ENCODE measurements around the gene TAGLN2. TPM values are rescaled to one million over a fixed set of nuclear protein-coding genes. Genes with fewer than 3 reads are reported as not detected.

The TAGLN2 gene
- polyA plus RNA-seq, 2 of the 4 experiments (the other 2 are of a cell fraction): 536 to 811 TPM

DNA sequence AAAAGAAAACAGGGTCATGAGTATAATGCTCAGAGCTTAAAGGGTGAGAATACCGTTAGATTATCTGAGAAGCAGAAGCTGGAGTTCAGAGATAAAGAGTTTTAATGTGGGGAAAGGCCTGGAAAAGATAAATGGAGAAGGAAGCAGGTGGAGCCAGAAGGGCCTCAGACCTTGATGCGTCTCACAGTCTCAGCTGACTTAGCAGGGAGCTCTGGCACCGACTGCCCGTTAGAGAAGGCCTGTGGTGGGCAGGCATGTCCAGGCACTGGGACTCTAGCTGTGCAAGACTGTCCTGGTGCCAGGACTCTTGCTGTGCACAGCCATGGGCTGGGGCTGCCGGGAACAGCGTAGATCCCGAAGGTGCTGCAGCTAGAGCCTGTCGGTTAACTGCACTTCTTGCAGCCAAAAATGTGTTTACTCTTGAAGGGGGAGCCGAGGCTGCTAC lies 32.5 kb upstream of the TAGLN2 start:
- FAIRE-seq (no peak), DNase-seq (ENCODE audit: low read depth in 1 of 2, low spot score in 1 of 2) (no peak), ATAC-seq (no peak; a peak in 1 of 6 replicates)
- POLR2A ChIA-PET: no interaction called here
- H3K9me3 ChIP-seq: no peaks in the 10 kb centered on the region
- no peak overlapping the region for H3K27ac ChIP-seq
- TF ChIP-seq GATA3 (IDR thresholded peaks at IDR 0.05; ENCODE audit: borderline replicate concordance): no peak
- TF ChIP-seq TP53 (CRISPR knock-in tag; IDR thresholded peaks at IDR 0.05): no peak
- TF ChIP-seq EHF (CRISPR knock-in tag; IDR thresholded peaks at IDR 0.05): no peak
- no peak for TF ChIP-seq MYC (IDR thresholded peaks at IDR 0.05; ENCODE audit: borderline replicate concordance, low read length)
- TF ChIP-seq CHD4 (IDR thresholded peaks at IDR 0.05; ENCODE audit: borderline replicate concordance): no peak
- no peak for TF ChIP-seq HOXB5 (CRISPR knock-in tag; IDR thresholded peaks at IDR 0.05)
- TF ChIP-seq FOXS1 (CRISPR knock-in tag; IDR thresholded peaks at IDR 0.05): no peak
- TF ChIP-seq POLR2AphosphoS2 (conservative IDR thresholded peaks at IDR 0.05; ENCODE audit: low read length): no peak
- no peak for TF ChIP-seq ZC3H11A (IDR thresholded peaks at IDR 0.05)
- TF ChIP-seq PHF8 (IDR thresholded peaks at IDR 0.05; ENCODE audit: borderline replicate concordance, low read depth): no peak
- TF ChIP-seq RCOR1 (IDR thresholded peaks at IDR 0.05; ENCODE audit: low read depth, low read length): no peak
- TF ChIP-seq CBX8 (IDR thresholded peaks at IDR 0.05): no peak
- TF ChIP-seq EP300 (IDR thresholded peaks at IDR 0.05): no peak
- TF ChIP-seq NPAS2 (CRISPR knock-in tag; IDR thresholded peaks at IDR 0.05; ENCODE audit: borderline replicate concordance): no peak
- TF ChIP-seq, protein P1, sequence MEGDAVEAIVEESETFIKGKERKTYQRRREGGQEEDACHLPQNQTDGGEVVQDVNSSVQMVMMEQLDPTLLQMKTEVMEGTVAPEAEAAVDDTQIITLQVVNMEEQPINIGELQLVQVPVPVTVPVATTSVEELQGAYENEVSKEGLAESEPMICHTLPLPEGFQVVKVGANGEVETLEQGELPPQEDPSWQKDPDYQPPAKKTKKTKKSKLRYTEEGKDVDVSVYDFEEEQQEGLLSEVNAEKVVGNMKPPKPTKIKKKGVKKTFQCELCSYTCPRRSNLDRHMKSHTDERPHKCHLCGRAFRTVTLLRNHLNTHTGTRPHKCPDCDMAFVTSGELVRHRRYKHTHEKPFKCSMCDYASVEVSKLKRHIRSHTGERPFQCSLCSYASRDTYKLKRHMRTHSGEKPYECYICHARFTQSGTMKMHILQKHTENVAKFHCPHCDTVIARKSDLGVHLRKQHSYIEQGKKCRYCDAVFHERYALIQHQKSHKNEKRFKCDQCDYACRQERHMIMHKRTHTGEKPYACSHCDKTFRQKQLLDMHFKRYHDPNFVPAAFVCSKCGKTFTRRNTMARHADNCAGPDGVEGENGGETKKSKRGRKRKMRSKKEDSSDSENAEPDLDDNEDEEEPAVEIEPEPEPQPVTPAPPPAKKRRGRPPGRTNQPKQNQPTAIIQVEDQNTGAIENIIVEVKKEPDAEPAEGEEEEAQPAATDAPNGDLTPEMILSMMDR (IDR thresholded peaks at IDR 0.05): no peak
- no peak for TF ChIP-seq SREBF2 (IDR thresholded peaks at IDR 0.05)
- TF ChIP-seq HOXB13 (CRISPR knock-in tag; IDR thresholded peaks at IDR 0.05; ENCODE audit: low read depth): no peak
- no peak for TF ChIP-seq FOSL2 (IDR thresholded peaks at IDR 0.05)
- TF ChIP-seq FOSL2 (CRISPR knock-in tag; IDR thresholded peaks at IDR 0.05): no peak
- H3K4me3 ChIP-seq: no peak overlapping the region
- no peak overlapping the region for H3K4me2 ChIP-seq
- 62% methylated on average over 9 of the region's 9 CpGs for WGBS (ENCODE audit: missing lambda C conversion rate)
- CTCF ChIA-PET: interaction anchor here (1.2 to 12.9 kb wide), 4 partner anchors 9 to 67 kb away, joined by 5 to 124 read pairs (median 6); no protein-coding TSS in a partner anchor
- H3K4me1 ChIP-seq: peaks cover 5% of the 10 kb centered on the region; the same call in 1 of the 3 replicates

DNA sequence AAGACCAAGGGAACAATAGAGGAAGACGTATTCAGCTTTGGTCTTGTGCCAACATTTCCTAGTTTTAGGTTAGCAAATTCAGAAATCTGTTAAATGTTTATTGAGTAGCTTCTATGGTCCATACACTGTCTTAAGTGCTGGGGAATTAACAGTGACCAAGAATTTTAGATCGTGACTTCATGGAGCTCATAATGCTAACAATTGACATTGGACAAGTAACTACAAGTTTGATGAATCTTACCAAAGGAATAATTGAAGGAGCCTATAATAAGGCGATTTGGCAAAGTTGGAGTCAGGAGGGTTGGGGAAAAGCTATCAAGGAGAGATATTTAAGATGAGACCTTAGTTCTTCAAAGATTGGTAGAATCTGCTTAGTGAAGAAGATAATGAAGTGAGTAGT lies 30.1 kb upstream of the TAGLN2 start:
- DNase-seq (ENCODE audit: low read depth in 1 of 2, low spot score in 1 of 2) (no peak), FAIRE-seq (no peak), ATAC-seq (no peak)
- Histone ChIP-seq H3K4me1 (peaks cover 5% of the 10 kb centered on the region; the same call in 1 of the 3 replicates), H3K4me2 (no peak overlapping the region), H3K4me3 (no peak overlapping the region), H3K27ac (no peak overlapping the region), H3K9me3 (no peaks in the 10 kb centered on the region)
- CTCF ChIA-PET: interaction anchor here (0.7 to 12.9 kb wide), 7 partner anchors 10 to 60 kb away, joined by 3 to 124 read pairs (median 4); partner anchors contain the start of genes IGSF9 and TAGLN2
- POLR2A ChIA-PET: no interaction called here
- TF ChIP-seq MAFK (IDR thresholded peaks at IDR 0.05; ENCODE audit: partially characterized antibody) (no peak), EP300 (IDR thresholded peaks at IDR 0.05) (no peak), EHMT2 (IDR thresholded peaks at IDR 0.05; ENCODE audit: low read depth) (no peak), FOXS1 (CRISPR knock-in tag; IDR thresholded peaks at IDR 0.05) (no peak), EHF (CRISPR knock-in tag; IDR thresholded peaks at IDR 0.05) (no peak)
- TF ChIP-seq, protein P2, sequence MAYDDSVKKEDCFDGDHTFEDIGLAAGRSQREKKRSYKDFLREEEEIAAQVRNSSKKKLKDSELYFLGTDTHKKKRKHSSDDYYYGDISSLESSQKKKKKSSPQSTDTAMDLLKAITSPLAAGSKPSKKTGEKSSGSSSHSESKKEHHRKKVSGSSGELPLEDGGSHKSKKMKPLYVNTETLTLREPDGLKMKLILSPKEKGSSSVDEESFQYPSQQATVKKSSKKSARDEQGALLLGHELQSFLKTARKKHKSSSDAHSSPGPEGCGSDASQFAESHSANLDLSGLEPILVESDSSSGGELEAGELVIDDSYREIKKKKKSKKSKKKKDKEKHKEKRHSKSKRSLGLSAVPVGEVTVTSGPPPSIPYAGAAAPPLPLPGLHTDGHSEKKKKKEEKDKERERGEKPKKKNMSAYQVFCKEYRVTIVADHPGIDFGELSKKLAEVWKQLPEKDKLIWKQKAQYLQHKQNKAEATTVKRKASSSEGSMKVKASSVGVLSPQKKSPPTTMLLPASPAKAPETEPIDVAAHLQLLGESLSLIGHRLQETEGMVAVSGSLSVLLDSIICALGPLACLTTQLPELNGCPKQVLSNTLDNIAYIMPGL (CRISPR knock-in tag; IDR thresholded peaks at IDR 0.05; ENCODE audit: borderline replicate concordance): no peak
- WGBS (ENCODE audit: missing lambda C conversion rate): 30% methylated on average over 3 of the region's 3 CpGs

All from A549 (cell line).